Epithelial cell of proximal tubule (primary cell): ENCODE measurements around the gene NCAPH2. TPM values are rescaled to one million over a fixed set of nuclear protein-coding genes. Genes with fewer than 3 reads are reported as not detected.

Source experiments
- DNase-seq: peaks from one replicate; pipeline ENCODE4 v3.0.0-alpha.2; 2011; ENCODE audit warnings: low read depth
- H3K4me3 ChIP-seq: 2 replicates; pipeline ENCODE4 v1.5.1; 2011; ENCODE audit warnings: low read depth, mild to moderate bottlenecking, low read length
- total RNA-seq: library from RNA; depleted of rRNA; stranded (reverse); fragments of >200 nt; gene quantifications from 2 replicates; pipeline ENCODE4 v1.2.3, GENCODE V29; 2015
- TF ChIP-seq, protein P1 (sequence below): conservative IDR thresholded peaks from 2 replicates; pipeline ENCODE4 v1.5.1; 2012; ENCODE audit warnings: low read depth, mild to moderate bottlenecking, low read length

Gene NCAPH2
- total RNA-seq, 1 donor from 2014 or later = 69.3 TPM

DNA sequence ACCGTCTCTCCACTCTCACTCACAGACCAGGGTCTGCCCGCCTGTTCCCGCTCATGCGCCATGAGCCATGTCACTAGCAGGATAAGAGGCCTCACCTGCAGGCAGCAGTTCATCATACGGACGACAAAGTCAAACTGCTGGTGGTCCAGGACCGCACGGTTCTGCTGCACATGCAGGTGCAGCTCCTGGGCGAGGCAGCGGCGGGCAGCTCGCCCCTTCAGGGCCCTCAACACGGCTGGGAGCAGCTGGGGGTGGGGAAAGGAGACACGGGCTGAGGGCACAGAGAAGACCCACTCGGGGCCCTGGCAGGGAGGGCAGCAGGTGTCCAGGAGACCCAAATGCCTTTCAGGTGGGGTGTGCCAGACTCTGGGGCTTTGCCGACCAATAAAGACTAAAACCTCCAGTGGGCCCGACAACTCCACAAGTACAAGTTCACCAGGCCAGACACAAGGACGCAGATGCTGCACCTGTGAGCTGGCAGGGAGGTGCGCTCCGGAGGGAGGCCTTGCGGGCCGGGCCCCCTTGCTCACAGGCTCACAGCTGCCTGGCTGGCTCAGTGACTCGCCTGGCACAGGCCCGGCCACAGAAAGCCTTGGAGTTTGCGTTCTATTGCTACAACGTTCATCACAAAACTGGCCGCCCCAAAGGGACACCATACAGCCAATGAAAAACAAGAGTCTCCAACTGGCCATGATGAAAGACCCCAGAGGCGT lies 44.7 kb upstream of the NCAPH2 start:
- no peak for DNase-seq
- TF ChIP-seq, protein P1, sequence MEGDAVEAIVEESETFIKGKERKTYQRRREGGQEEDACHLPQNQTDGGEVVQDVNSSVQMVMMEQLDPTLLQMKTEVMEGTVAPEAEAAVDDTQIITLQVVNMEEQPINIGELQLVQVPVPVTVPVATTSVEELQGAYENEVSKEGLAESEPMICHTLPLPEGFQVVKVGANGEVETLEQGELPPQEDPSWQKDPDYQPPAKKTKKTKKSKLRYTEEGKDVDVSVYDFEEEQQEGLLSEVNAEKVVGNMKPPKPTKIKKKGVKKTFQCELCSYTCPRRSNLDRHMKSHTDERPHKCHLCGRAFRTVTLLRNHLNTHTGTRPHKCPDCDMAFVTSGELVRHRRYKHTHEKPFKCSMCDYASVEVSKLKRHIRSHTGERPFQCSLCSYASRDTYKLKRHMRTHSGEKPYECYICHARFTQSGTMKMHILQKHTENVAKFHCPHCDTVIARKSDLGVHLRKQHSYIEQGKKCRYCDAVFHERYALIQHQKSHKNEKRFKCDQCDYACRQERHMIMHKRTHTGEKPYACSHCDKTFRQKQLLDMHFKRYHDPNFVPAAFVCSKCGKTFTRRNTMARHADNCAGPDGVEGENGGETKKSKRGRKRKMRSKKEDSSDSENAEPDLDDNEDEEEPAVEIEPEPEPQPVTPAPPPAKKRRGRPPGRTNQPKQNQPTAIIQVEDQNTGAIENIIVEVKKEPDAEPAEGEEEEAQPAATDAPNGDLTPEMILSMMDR = no peak
- no peak overlapping the region for H3K4me3 ChIP-seq

DNA sequence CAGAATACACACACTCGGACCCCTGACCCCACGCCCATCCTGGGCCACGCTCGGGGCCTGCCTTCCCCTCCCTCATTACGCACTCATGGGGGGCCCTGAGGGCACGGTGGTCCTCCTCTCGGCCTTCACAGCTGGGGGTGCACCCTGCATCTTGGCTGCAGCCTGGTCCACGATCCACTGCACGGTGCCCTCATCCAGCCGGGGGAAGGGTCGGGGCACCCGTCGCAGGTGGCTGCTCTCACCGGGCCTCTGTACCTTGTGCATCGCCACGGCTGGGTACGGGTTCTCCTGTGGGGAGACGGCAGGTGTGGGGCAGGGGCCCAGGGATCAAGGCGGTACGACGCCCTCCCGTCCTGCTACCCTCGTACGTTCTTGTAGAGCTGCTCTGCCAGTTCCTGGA lies 43.6 kb upstream of the NCAPH2 start:
- TF ChIP-seq, protein P1 = no peak
- DNase-seq = no peak
- H3K4me3 ChIP-seq = no peak overlapping the region

DNA sequence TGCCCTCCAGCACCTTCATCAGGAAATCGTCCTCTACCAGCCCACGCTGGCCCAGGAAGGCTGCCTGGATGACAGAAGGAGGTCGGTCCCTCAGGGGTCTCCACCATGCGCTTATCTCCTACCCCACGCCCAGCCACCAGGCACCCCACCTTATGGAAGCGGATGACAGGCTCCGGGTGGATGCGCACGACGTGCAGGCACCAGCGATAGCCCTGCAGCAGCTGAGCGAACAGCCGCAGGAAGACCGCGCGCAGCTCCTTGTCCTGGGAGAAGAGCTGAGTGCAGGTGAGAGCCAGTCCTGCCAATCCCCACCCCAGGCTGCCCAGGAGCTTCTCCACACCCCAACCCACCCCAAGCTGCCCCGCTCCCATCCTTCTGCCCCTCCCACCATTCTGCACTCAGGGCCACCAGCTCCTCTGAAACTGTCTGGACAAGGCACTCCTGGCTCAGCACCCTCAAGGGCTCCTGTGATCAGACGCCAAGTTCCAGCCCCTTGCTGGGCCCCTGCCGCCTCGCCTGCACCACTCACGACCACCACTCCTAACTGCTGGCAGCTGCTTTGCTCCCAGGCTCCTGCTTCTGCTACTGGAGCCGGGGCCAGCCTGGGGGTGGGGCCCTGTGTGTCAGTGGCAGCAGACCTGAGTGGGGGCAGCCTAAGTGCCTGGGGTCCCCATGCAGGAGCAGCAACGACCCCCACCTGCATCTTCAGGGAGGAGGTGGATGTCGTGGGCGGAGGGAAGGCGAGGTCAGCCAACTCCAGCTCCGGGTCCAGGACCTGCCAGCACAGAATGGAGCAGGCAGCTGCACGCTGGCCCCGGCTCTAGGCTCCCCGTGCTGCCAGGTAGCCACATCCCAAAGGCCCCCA lies 42.7 kb upstream of the NCAPH2 start:
- TF ChIP-seq, protein P1 = no peak
- no peak for DNase-seq
- no peak overlapping the region for H3K4me3 ChIP-seq

DNA sequence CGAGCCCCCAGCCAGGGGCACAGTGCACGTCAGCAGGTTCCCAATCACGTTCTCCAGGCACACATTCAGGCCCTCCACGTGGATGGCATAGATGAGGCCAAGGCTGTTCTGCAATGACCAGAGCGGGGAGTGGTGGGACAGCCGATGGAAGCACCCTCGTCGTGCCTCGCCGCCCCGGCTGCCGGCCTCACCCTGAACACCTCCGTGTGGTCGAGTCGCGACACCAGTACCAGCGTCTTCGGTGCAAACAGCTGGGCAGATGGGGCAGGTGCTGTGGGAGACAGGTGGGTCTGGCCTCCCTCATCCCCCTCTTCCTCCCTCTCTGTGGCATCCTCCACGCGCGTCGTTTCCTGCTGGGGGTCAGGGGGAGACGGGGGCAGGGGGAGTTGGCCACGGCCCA lies 40.7 kb upstream of the NCAPH2 start:
- DNase-seq = no peak
- no peak overlapping the region for H3K4me3 ChIP-seq
- TF ChIP-seq, protein P1 = no peak

DNA sequence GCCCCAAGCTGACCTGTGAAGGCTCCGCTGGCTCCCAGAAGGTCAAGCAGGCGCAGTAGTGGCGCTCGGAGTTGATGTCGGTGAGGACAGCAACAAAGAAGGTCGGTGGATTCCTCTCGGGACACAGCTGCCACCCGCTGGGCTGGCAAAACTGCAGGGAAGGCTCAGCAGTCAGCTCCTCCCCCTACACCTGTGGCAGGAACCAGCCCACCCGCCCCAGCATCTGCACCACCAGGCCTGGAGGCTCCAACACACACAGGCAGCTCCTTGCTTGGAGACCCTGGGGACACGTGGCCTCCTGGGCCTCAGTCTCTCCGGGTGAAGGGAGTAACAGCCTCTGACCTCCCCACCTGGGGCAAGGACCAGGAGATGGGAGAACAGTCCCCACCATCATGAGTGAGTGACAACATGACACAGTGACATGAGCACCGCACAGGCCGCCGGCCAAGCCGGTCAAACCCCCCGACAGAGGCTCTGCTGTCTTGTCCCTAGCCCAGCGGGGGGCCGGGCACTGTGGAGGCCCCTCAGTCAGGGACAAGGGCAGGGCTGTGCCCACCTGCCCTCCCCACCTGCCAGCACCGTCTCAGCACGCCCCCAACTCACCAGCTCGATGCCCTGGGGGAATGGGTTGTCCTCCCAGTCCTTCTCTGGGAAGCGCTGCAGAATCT lies 40.1 kb upstream of the NCAPH2 start:
- TF ChIP-seq, protein P1 = no peak
- no peak for DNase-seq
- no peak overlapping the region for H3K4me3 ChIP-seq

DNA sequence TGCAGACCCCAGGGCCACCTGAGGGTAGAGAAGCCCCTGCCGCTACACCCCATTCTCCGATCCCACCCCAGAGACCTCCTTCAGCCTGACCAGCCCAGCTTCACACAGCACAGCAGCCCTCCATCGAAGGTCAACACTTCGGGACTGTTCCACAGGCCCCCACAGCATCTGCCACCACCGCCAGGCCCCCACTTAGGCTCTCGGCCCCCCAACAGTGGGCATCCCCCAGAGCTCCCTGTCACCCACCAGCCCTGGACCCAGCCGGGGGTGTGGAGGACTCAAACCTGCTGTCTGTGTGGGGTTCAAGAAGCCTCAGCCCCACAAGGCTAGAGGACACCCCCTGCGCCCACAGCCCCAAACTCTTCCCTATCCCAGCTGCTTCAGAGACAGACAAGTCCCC lies 39.4 kb upstream of the NCAPH2 start:
- TF ChIP-seq, protein P1 = no peak
- DNase-seq = no peak
- no peak overlapping the region for H3K4me3 ChIP-seq
